Measurements from ENCODE around the gene NAB2. TPM values are rescaled to one million over a fixed set of nuclear protein-coding genes. Genes with fewer than 3 reads are reported as not detected.

NAB2 gene
- total and polyA plus RNA-seq, 4 donors, result 1.9 to 10.0 (median 6.2) TPM

DNA sequence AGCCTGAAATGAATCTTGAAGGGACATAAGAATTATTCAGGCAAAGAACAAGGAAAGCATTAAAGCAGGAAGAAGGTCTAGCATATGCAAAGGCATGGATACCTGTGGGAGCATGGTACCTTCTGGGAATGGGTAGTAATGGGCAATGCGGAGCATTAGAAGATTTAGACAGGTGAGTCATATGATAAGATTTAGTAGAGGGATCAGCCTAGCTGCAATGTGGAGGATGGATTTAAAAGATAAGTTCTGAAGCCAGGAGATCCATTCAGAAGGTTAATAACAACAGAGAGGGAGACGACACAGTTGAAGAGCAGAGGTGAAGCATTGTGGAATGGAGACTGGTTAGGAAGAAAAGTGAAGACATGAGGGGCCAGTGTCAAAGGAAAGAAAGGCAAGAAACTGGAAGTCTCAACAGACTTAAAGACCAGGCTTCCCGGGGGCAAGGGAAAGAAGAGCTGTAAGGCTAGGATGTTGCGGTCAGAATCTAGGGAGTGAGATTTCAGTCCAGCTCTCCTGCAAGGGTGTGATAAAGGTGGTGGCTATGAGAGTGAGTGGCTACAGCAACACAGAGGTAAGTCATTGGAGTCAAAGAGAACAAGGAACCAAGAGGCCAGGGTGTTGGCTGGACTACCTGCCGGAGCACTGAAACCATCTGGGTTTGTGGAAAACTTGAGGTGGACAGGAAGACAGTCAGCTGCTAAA, 27.8 kb downstream of the NAB2 start:
- no peak for TF ChIP-seq RAD21 (IDR thresholded peaks at IDR 0.05)
- no peak for TF ChIP-seq YY1 (IDR thresholded peaks at IDR 0.05)
- TF ChIP-seq, protein P1, sequence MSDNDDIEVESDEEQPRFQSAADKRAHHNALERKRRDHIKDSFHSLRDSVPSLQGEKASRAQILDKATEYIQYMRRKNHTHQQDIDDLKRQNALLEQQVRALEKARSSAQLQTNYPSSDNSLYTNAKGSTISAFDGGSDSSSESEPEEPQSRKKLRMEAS (IDR thresholded peaks at IDR 0.05), result no peak
- TF ChIP-seq, protein P2, sequence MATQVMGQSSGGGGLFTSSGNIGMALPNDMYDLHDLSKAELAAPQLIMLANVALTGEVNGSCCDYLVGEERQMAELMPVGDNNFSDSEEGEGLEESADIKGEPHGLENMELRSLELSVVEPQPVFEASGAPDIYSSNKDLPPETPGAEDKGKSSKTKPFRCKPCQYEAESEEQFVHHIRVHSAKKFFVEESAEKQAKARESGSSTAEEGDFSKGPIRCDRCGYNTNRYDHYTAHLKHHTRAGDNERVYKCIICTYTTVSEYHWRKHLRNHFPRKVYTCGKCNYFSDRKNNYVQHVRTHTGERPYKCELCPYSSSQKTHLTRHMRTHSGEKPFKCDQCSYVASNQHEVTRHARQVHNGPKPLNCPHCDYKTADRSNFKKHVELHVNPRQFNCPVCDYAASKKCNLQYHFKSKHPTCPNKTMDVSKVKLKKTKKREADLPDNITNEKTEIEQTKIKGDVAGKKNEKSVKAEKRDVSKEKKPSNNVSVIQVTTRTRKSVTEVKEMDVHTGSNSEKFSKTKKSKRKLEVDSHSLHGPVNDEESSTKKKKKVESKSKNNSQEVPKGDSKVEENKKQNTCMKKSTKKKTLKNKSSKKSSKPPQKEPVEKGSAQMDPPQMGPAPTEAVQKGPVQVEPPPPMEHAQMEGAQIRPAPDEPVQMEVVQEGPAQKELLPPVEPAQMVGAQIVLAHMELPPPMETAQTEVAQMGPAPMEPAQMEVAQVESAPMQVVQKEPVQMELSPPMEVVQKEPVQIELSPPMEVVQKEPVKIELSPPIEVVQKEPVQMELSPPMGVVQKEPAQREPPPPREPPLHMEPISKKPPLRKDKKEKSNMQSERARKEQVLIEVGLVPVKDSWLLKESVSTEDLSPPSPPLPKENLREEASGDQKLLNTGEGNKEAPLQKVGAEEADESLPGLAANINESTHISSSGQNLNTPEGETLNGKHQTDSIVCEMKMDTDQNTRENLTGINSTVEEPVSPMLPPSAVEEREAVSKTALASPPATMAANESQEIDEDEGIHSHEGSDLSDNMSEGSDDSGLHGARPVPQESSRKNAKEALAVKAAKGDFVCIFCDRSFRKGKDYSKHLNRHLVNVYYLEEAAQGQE (IDR thresholded peaks at IDR 0.05), result no peak
- TF ChIP-seq JUND (IDR thresholded peaks at IDR 0.05), result no peak
- Histone ChIP-seq H3K27ac (ENCODE audit: low read depth in 1 of 2, low read length in 2 of 2) (no peak overlapping the region), H3K4me3 (ENCODE audit: low read depth in 1 of 3, low read length in 3 of 3) (no peak overlapping the region), H3K36me3 (ENCODE audit: control insufficient read depth in 4 of 4, insufficient read depth in 3 of 4, low read depth in 1 of 4, low read length in 3 of 4) (no peaks in the 10 kb centered on the region), H3K9me3 (ENCODE audit: control insufficient read depth in 4 of 4, low read length in 3 of 4) (no peaks in the 10 kb centered on the region), H3K9ac (ENCODE audit: low read depth in 1 of 2, low read length in 2 of 2) (no peak overlapping the region), H3K27me3 (ENCODE audit: control insufficient read depth in 4 of 4, insufficient read depth in 4 of 4, low read length in 3 of 4) (no peaks in the 10 kb centered on the region), H3K4me1 (ENCODE audit: control insufficient read depth in 4 of 4, insufficient read depth in 4 of 4, low read length in 3 of 4) (peaks cover 0 to 12% (median 6%) of the 10 kb centered on the region in 4 donors)
- no peak for DNase-seq (ENCODE audit: low spot score)
- 88% methylated on average over 5 of the region's 5 CpGs for WGBS

- no peak overlapping the region for H3K9ac ChIP-seq (ENCODE audit: low read depth in 1 of 2, low read length in 2 of 2)
- H3K4me1 ChIP-seq (ENCODE audit: control insufficient read depth in 4 of 4, insufficient read depth in 4 of 4, low read length in 3 of 4), result peaks cover 0 to 2% (median 0%) of the 10 kb centered on the region in 4 donors
- no peak for DNase-seq (ENCODE audit: low spot score)
- WGBS, result 86% methylated on average over 1 of the region's 1 CpG
- H3K36me3 ChIP-seq (ENCODE audit: control insufficient read depth in 4 of 4, insufficient read depth in 3 of 4, low read depth in 1 of 4, low read length in 3 of 4), result no peaks in the 10 kb centered on the region
- H3K27me3 ChIP-seq (ENCODE audit: control insufficient read depth in 4 of 4, insufficient read depth in 4 of 4, low read length in 3 of 4), result no peaks in the 10 kb centered on the region
- TF ChIP-seq HNF4G (IDR thresholded peaks at IDR 0.05) (no peak), HNF4A (conservative IDR thresholded peaks at IDR 0.05) (no peak), GABPA (IDR thresholded peaks at IDR 0.05 in 1 of 2, conservative IDR thresholded peaks at IDR 0.05 in 1 of 2) (no peak), FOXA1 (IDR thresholded peaks at IDR 0.05) (no peak), TAF1 (conservative IDR thresholded peaks at IDR 0.05) (no peak), CTCF (IDR thresholded peaks at IDR 0.05; ENCODE audit: low read depth, low read length, missing input control) (no peak), ZBTB33 (IDR thresholded peaks at IDR 0.05) (no peak), RAD21 (IDR thresholded peaks at IDR 0.05) (no peak), EGR1 (IDR thresholded peaks at IDR 0.05; ENCODE audit: low read depth in 2 of 2) (no peak)
- TF ChIP-seq, protein P2 (IDR thresholded peaks at IDR 0.05), result no peak
- TF ChIP-seq, protein P3, sequence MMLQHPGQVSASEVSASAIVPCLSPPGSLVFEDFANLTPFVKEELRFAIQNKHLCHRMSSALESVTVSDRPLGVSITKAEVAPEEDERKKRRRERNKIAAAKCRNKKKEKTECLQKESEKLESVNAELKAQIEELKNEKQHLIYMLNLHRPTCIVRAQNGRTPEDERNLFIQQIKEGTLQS (IDR thresholded peaks at IDR 0.05), result no peak
- H3K4me3 ChIP-seq (ENCODE audit: low read depth in 1 of 3, low read length in 3 of 3), result no peak overlapping the region
- H3K27ac ChIP-seq (ENCODE audit: low read depth in 1 of 2, low read length in 2 of 2), result no peak overlapping the region
- H3K9me3 ChIP-seq (ENCODE audit: control insufficient read depth in 4 of 4, low read length in 3 of 4), result no peaks in the 10 kb centered on the region
Observed at GRCh38 chr12:57118711-57119271, 29.9 kb downstream of the NAB2 start.

Measured in liver (tissue), 9 donors.